ENCODE data around the gene TRIM5.
A peak's percentile ranks its signal among the peaks of the same experiment; 100 is the strongest.

Gene TRIM5

DNA sequence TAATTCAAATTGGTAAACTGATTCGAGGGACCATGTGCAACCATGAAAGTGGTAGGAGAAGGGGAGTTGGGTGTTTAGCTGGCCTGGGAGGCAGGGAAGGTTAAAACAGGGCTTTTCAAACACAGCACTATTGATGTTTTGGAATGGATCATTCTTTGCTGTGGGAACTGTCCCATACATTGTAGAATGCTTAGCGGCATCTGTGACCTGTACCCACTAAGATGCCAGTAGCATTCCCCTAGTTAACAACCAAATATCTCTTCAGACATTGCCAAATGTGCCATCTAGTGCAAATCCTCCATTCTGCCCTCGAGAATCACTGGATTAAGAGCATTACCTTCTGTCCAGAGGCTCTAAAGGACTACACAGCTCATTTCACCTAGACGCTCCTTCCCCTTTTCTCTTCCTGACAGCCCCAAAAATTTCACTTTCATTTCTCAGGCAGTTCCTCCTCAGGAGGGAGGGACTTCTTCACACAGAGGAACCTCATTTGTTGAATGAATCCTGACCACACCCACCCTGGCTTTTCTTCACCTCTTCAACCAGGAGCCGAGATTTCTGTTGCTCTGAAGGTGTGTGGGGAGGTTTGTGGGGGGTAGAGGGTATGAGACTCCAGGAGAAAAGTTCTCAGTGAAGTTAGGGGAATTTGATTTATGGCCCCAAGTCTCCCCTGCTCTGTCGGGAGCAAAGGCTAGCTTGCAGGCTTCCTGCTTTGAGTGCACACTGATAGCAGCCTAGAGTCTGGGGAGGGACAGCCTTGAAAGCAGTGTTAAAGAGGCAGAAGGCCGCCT, 60.2 kb downstream of the TRIM5 start, which contains the start of gene TRIM34:
Gene TRIM34, plus strand, starts transcription at position 513 of the 791 bp plus-strand sequence. CDS start 7,331 bp downstream, outside the sequence.
- peak; percentile 74 for DNase-seq (ENCODE audit: low spot score)

- no peak for DNase-seq (ENCODE audit: low spot score)
Observed at GRCh38 chr11:5622802-5623201, 62.1 kb downstream of the TRIM5 start.

GRCh38 chr11:5621580-5621979, 63.3 kb downstream of the TRIM5 start:
- DNase-seq (ENCODE audit: low spot score), result no peak

- peak; percentile 49 for DNase-seq (ENCODE audit: low spot score)
Observed at GRCh38 chr11:5620651-5621521, 64.0 kb downstream of the TRIM5 start.

GRCh38 chr11:5618807-5619206, 66.1 kb downstream of the TRIM5 start:
- DNase-seq (ENCODE audit: low spot score), result no peak

Data from HuH-7 (cell line).